22Rv1 (cell line): ENCODE results near the gene PNMA8A.

Experiments
- H3K27ac ChIP-seq: fragments of 450-650 bp; 2 replicates; pipeline ENCODE4 v1.5.1; 2017
- ZFX ChIP-seq: fragments of 450-650 bp; IDR thresholded peaks from 2 replicates; pipeline ENCODE4 v1.6.1; 2017; ENCODE audit warnings: antibody characterized with exemption, borderline replicate concordance
- TF ChIP-seq, protein P1 (sequence below): fragments of 450-650 bp; IDR thresholded peaks from 2 replicates; pipeline ENCODE4 v1.5.1; 2017; ENCODE audit warnings: mild to moderate bottlenecking

PNMA8A gene

DNA sequence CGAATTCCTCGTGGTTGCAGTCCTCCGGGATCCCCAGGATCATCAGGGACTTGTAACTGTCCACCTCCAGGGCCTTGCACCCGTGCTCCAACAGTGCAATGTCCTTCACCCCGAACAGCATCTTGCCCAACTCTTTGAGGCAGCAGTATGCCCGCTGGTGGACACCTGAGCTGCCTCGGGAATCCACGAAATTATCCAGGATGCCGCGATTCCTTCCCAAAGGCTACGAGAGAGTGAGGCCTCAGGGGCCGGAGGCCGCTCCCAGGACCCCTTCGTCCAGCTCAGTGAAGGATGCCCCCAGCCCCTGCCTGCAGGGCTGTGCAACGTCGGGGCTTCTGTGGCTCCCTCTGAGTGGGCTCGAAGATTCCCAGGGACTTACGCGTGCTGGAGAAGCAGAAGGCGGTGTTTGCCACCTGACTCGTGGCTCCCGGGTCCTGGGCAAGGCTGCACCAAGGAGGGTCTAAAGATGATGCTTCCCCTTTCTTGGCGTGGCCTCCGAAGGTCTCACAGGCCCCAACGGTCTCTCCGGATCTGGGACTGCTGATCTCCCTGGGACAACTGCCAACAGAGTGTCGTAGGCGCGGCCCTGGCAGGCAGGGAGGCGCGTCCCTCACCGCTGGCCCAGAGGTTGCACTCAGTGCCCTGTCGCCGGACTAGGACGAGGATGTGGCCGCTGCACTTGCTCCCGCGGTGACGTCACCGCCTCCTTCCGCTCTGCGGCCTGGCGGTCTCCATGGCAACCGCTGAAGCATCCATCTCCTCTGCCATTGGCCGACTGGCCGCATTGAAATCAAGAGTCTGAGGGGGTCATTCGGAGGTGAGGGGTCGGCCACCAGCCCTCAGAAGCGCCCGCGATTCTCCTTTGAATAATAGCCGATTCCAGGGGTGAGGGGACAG lies 42.9 kb downstream of the PNMA8A start, which contains the start of gene PNMA8C:
PNMA8C (minus strand) TSS at position 698 of the 897 bp plus-strand sequence; CDS start at position 121, 577 bp downstream.
- H3K27ac ChIP-seq: no peak within 1 kb of the TSS
- TF ChIP-seq ZFX: no peak
- TF ChIP-seq, protein P1, sequence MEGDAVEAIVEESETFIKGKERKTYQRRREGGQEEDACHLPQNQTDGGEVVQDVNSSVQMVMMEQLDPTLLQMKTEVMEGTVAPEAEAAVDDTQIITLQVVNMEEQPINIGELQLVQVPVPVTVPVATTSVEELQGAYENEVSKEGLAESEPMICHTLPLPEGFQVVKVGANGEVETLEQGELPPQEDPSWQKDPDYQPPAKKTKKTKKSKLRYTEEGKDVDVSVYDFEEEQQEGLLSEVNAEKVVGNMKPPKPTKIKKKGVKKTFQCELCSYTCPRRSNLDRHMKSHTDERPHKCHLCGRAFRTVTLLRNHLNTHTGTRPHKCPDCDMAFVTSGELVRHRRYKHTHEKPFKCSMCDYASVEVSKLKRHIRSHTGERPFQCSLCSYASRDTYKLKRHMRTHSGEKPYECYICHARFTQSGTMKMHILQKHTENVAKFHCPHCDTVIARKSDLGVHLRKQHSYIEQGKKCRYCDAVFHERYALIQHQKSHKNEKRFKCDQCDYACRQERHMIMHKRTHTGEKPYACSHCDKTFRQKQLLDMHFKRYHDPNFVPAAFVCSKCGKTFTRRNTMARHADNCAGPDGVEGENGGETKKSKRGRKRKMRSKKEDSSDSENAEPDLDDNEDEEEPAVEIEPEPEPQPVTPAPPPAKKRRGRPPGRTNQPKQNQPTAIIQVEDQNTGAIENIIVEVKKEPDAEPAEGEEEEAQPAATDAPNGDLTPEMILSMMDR: no peak

DNA sequence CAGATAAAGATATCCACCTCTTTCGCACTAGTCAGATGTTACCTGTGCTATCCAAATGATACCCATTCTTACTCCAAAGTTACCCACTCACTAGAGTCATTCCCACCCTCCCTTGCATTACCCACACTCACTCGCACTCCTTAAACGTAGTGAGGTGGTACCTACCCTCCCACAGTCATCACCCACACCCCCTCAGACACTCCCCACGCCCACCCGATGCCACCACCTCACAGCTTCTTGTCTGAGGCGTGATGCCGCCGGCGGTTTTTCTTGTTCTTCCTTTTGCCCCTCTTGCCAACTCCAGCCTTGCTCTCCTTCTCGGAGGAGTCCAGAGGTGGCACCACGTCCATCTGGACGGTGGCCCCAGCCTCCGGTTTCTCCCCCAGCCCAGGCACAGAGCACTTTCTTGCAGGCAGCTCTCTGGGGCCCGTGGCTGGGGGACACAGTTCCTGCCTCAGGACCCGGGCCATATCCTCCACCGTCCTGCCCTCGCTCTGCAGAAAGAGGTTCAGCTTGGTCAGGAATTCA lies 43.8 kb downstream of the PNMA8A start:
- no peak overlapping the region for H3K27ac ChIP-seq
- TF ChIP-seq, protein P1: no peak
- TF ChIP-seq ZFX: no peak

DNA sequence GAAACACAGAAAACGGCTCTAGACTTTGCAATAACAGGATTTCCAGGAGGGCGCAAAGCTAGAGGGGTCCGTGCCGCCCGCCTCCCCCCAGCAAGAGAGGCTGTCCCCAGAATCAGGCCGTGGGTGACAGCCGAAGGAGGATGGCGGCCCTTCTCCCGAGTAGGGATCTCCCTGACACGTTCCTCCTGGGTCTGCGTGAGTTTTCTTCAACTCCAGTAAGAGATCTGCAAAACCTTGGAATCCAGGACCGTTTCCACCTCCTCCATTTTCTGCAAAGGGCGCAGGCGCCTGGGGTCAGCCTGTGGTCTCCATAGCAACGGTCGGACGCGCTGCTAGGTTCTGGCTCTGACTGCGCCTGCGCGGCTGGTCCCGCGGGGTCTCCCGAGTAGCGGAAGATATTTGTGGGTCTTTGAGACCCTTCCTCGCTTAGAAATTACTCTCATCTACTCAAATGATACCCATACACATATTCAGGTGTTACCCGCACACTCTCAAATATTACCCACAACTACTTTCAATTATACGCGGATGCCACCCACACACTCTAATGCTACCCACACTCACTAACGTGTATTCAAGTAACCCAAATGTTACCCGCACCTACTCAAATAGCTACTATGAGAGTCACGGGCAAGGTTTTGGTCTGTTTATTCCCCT lies 44.7 kb downstream of the PNMA8A start:
- TF ChIP-seq, protein P1: no peak
- TF ChIP-seq ZFX: no peak
- H3K27ac ChIP-seq: peak overlapping the region; percentile 54

DNA sequence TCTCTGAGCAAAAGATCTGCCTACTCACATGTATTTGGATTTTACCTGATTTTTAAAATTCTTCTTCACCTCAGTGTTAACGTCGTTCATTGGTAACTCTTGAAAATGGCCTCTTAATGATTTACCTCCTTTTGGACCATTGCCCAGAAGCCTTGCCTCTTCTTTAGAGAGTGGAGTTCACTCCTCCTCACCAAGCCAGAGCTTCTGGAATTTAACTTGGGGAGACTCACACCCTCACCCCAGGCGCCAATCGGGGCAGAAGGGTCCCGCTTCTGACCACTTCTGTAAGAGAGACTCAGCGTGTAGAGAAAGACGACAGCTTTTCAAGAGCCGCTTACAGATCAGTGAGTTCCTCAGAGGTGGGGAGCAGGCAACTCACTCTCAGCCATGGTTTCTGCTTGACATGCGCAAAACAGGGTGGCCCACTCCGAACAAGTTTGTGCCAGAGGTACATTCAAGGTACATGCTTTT lies 45.3 kb downstream of the PNMA8A start:
- H3K27ac ChIP-seq: peak overlapping the region; percentile 54
- TF ChIP-seq, protein P1: no peak

DNA sequence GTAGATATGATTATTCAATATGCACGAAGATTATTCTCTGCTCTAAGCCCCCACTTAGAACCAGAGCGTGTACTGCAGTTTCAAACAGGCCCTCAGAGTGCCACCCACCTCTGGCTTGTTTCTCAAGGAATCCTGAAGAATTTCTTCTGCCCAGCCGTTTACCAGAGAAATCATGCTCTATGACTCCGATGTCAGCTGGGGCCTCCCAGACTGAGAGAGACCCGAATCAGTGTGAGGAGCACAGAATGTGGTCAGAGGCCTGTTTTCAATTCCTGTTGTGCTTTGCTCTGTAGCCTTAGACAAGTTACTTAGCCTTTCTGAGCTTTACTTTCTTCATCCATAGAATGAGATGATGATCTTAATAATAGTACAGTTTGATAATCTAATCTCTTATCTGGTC lies 48.2 kb downstream of the PNMA8A start:
- TF ChIP-seq ZFX: no peak
- TF ChIP-seq, protein P1: no peak
- H3K27ac ChIP-seq: no peak overlapping the region

DNA sequence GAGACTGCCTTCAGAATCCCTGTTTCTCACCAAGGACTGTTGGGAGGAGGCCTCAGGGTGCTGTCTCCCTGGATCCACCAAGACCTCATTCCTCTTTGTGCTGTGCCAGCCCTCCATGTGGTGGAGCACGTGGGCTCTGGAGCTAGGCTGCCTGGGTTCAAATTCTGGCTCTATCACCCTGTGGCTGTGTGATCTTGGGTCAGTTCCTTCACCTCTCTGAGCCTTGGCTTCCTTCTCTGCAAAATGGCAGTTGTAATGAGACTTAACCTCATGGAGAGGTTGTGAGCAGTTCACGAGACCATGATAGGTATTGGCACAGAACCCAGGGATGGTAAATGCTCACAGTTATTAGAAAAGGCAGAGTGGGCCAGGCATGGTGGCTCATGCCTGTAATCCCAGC lies 49.0 kb downstream of the PNMA8A start:
- TF ChIP-seq, protein P1: no peak
- TF ChIP-seq ZFX: no peak
- no peak overlapping the region for H3K27ac ChIP-seq
